DOHH2 (cell line): ENCODE data around the gene ATP4A.

Experiments
- H3F3A ChIP-seq: fragments of 200-600 bp; sonication (generic), shearing (Covaris generic); 2 replicates; pipeline ENCODE4 v1.6.0; 2016; ENCODE audit warnings: antibody characterized with exemption, mild to moderate bottlenecking; ENCODE audit not compliant: control insufficient read depth, insufficient read depth
- H3K27ac ChIP-seq: fragments of 200-600 bp; sonication (generic); 2 replicates; pipeline ENCODE4 v1.5.1; 2014; ENCODE audit warnings: low read depth, mild to moderate bottlenecking, low read length, moderate library complexity
- H3K27me3 ChIP-seq: fragments of 200-600 bp; sonication (generic); 2 replicates; pipeline ENCODE4 v1.6.1; 2014; ENCODE audit warnings: mild to moderate bottlenecking, low read length, mixed read lengths; ENCODE audit not compliant: control insufficient read depth
- H3K36me3 ChIP-seq: fragments of 200-600 bp; sonication (generic); 2 replicates; pipeline ENCODE4 v1.6.1; 2014; ENCODE audit warnings: mild to moderate bottlenecking, low read length, moderate library complexity, mixed read lengths; ENCODE audit not compliant: control insufficient read depth
- H3K4me1 ChIP-seq: fragments of 200-600 bp; sonication (generic); 2 replicates; pipeline ENCODE4 v1.6.1; 2014; ENCODE audit warnings: mild to moderate bottlenecking, low read length, mixed read lengths; ENCODE audit not compliant: control insufficient read depth
- H3K4me2 ChIP-seq: fragments of 200-600 bp; sonication (generic); 2 replicates; pipeline ENCODE4 v1.6.0; 2014; ENCODE audit warnings: mild to moderate bottlenecking, low read length, moderate library complexity
- H3K4me3 ChIP-seq: fragments of 200-600 bp; sonication (generic); 2 replicates; pipeline ENCODE4 v1.5.1; 2014; ENCODE audit warnings: mild to moderate bottlenecking, low read length, mixed read lengths
- H3K79me2 ChIP-seq: fragments of 200-600 bp; sonication (generic); 2 replicates; pipeline ENCODE4 v1.6.1; 2014; ENCODE audit warnings: mild to moderate bottlenecking, low read length, mixed read lengths; ENCODE audit not compliant: control insufficient read depth
- H3K9me2 ChIP-seq: fragments of 200-600 bp; sonication (generic); replicated peaks from 2 replicates; pipeline ENCODE4 v1.6.1; 2014; ENCODE audit warnings: mild to moderate bottlenecking, low read length, mixed read lengths; ENCODE audit not compliant: control insufficient read depth
- H3K9me3 ChIP-seq: fragments of 200-600 bp; sonication (generic); 2 replicates; pipeline ENCODE4 v1.6.1; 2014; ENCODE audit warnings: antibody characterized with exemption, low read length, mixed read lengths; ENCODE audit not compliant: control insufficient read depth, insufficient read depth
- H4K20me1 ChIP-seq: fragments of 200-600 bp; sonication (generic); 2 replicates; pipeline ENCODE4 v1.6.0; 2014; ENCODE audit warnings: low read depth, mild to moderate bottlenecking, antibody characterized with exemption, low read length, moderate library complexity; ENCODE audit not compliant: control insufficient read depth, insufficient read depth
- EZH2phosphoT487 ChIP-seq: fragments of 200-600 bp; sonication (generic); IDR thresholded peaks from 2 replicates; pipeline ENCODE4 v1.6.1; 2017; ENCODE audit warnings: borderline replicate concordance, mild to moderate bottlenecking, antibody characterized with exemption, low read length, moderate library complexity, mixed read lengths
- TF ChIP-seq, protein P1 (sequence below): fragments of 200-600 bp; sonication (generic); IDR thresholded peaks from one replicate; pipeline ENCODE4 v1.5.1; 2014; ENCODE audit warnings: antibody characterized with exemption, mild to moderate bottlenecking, low read depth, low read length; ENCODE audit not compliant: poor library complexity, severe bottlenecking

Gene ATP4A

DNA sequence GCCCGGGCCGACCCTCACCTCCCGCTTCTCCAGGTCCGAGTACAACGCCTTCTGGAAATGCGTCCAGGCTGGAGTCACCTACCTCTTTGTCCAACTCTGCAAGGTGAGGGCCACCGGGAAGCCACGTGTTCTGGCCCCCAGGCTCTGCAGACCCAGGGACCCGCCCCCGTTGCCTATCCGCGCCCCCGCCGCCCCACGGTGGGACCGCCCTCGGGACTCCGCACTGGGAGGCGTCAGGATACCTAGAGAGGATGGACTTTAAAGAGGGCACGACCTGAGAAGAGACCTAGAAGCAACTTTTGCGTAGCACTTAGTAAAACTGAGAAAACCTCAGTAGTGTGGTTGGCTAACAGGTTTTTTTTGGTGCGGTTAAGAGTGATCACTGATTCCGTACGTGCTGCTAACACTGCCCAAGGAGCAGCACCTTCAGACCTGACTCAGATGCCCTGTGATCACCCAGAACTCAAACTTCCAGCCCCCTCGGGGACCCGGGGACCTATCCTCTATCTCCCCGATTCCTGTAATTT, 17.5 kb downstream of the ATP4A start:
- 0 out of 2 replicates have a peak overlapping the region, but pooled peaks have one; percentile 47 for H3K27ac ChIP-seq
- no peak for TF ChIP-seq EZH2phosphoT487
- TF ChIP-seq, protein P1, sequence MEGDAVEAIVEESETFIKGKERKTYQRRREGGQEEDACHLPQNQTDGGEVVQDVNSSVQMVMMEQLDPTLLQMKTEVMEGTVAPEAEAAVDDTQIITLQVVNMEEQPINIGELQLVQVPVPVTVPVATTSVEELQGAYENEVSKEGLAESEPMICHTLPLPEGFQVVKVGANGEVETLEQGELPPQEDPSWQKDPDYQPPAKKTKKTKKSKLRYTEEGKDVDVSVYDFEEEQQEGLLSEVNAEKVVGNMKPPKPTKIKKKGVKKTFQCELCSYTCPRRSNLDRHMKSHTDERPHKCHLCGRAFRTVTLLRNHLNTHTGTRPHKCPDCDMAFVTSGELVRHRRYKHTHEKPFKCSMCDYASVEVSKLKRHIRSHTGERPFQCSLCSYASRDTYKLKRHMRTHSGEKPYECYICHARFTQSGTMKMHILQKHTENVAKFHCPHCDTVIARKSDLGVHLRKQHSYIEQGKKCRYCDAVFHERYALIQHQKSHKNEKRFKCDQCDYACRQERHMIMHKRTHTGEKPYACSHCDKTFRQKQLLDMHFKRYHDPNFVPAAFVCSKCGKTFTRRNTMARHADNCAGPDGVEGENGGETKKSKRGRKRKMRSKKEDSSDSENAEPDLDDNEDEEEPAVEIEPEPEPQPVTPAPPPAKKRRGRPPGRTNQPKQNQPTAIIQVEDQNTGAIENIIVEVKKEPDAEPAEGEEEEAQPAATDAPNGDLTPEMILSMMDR: no peak
- H3K4me1 ChIP-seq: peaks cover 23% of the 10 kb centered on the region
- peak overlapping the region; percentile 97 for H3K4me3 ChIP-seq
- peaks cover 39% of the 10 kb centered on the region for H3K36me3 ChIP-seq
- H4K20me1 ChIP-seq: peaks cover 2% of the 10 kb centered on the region; the same call in 1 of the 2 replicates
- H3K9me3 ChIP-seq: no peaks in the 10 kb centered on the region
- no peaks in the 10 kb centered on the region for H3K27me3 ChIP-seq
- H3K4me2 ChIP-seq: peak overlapping the region; percentile 91
- peaks cover 40% of the 10 kb centered on the region for H3K79me2 ChIP-seq
- no peaks in the 10 kb centered on the region for H3K9me2 ChIP-seq
- no peaks in the 10 kb centered on the region for H3F3A ChIP-seq

DNA sequence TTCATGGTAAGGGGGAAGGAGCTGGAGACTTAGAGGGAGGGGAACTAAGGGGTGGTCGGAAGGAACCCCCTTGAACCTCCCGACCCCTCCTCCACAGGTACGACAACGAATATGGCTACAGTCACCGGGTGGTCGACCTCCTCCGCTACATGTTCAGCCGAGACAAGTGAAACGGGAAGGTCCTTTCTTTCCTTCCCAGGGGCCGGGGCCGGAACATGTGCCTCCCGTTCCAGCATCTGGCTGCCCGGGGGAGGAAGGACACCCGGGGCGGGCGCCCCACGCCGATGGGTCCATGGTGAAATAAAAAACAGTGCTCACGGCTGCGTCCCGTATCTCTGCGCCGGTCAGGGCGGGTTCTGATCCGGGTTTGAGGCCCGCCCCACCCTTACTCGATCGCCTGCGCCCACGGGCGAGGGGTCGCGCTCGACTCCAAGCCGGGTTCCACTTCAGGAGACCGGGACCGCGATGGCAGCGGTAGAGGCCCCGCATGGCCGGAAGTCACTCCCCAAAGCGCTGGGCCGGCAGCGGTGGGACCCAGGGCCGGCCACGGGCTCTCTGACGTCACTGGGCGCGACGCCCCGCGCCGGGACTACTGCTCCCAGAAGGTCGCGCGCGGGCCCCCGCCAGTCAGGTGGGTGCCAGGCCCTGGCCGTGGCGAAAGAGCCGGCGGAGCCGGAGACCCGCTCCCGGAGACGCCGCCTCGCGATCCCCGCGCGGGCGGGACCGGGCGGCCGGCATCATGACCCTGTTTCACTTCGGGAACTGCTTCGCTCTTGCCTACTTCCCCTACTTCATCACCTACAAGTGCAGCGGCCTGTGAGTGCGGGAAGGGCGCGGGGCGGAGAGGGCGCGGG, 18.2 kb downstream of the ATP4A start, which contains the start of gene TMEM147:
TMEM147 (plus strand) TSS at position 626 of the 854 bp plus-strand sequence; CDS start at position 740, 114 bp downstream.
- Histone ChIP-seq H4K20me1 (peaks cover 2% of the 10 kb centered on the region; the same call in 1 of the 2 replicates), H3K79me2 (peaks cover 40% of the 10 kb centered on the region), H3K27me3 (no peaks in the 10 kb centered on the region), H3K9me3 (no peaks in the 10 kb centered on the region), H3K9me2 (no peaks in the 10 kb centered on the region), H3K27ac (peak within 1 kb of the TSS; percentile 47; the same call in 1 of the 2 replicates), H3F3A (no peaks in the 10 kb centered on the region), H3K4me2 (peak within 1 kb of the TSS; percentile 91), H3K4me3 (peak within 1 kb of the TSS; percentile 97), H3K4me1 (peaks cover 30% of the 10 kb centered on the region), H3K36me3 (peaks cover 39% of the 10 kb centered on the region)
- TF ChIP-seq, protein P1: no peak
- no peak for TF ChIP-seq EZH2phosphoT487

DNA sequence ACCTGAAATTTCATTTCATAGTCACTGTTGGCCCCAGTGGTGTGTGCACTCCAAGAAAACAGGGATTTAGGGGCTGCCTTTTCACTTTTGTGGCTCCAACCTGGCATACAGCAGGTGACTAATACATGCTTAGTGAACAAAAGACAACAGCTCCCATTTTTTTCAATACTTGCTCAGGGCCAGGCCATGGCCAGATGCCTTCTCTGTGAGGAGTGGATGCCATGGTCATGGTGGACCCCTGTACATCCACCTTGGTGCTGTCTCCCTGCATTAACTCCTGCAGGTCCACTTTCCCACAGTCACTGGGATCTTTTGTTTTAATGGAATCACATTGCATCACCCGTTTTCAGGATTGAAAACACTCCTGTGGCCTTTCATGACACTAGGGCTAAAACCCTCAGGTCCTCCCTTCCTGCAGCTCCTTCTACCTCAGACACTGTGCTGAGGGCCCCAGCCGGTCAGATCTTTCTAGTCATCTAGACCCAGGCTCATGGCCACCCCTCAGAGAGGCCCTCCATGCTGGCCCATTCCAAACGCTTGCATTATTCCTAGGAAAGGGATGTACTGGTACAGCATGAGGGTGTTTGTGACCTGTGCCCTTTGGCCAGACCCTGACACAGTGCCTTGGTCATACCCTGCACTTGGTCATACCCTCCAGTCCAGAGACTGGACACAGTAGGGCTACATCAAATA, 19.2 kb downstream of the ATP4A start:
- H3K9me3 ChIP-seq: no peaks in the 10 kb centered on the region

More for the DNA sequence above, 19.2 kb downstream of the ATP4A start:
- Histone ChIP-seq H3K9me2 (no peaks in the 10 kb centered on the region), H3K27ac (no peak overlapping the region), H3K4me2 (peak overlapping the region; percentile 91), H3K79me2 (peaks cover 40% of the 10 kb centered on the region), H3K4me3 (peak overlapping the region; percentile 97), H3K4me1 (peaks cover 34% of the 10 kb centered on the region), H3K27me3 (no peaks in the 10 kb centered on the region), H4K20me1 (peaks cover 2% of the 10 kb centered on the region; the same call in 1 of the 2 replicates), H3F3A (no peaks in the 10 kb centered on the region), H3K36me3 (peaks cover 40% of the 10 kb centered on the region)
- no peak for TF ChIP-seq EZH2phosphoT487
- TF ChIP-seq, protein P1: no peak
